ENCODE measurements around the gene GATAD2A. TPM values are rescaled to one million over a fixed set of nuclear protein-coding genes. Genes with fewer than 3 reads are reported as not detected.

Gene GATAD2A
- total and polyA plus RNA-seq, 9 of the 15 experiments (the other 6 are each of a cell fraction or from before 2014, with no cell fraction given), result 2.4 to 226 (median 44.2) TPM

DNA sequence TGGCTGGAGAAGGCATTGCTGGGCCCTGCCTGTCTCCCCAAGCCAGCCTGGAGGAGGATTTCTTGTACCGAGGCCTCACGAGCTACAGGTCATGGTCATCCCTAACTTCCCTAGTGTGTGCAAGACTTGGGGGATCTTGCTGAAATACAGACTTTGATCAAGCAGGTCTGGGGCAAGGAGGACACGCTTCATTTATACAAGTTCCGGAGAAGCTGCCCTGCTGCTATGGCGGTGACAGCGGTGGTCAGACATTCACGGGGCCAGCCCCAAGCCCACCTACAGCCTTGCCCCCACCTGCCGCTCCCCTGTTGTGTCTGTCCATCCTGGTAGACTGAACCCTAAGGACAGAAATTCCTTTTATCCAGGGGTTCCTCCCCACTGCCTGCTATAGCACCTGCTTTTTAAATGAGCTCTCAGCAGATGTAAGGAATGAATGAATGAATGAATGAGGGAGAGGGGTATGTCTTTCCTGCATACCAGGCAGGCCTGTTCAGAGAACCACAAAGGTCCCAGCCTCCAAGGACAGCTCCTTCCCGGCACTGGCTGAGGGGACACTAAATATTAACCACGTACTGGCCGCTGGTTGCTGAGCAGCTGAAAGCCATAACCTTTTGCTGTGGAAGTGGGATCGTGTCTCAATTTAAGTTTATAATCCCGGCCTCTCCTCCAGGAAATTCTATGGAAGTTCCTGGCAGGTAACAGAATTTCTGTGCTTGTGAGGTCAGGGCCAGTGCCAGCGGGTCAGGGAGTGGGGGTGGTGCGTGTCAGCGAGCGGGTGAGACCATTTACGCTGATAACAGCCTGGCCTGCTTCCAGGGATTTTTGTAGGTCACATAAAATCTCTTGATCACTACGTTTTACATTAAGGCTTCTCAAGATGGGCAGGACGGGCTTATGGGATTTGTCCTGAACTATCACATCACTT lies 82.7 kb downstream of the GATAD2A start (continued):
- no peak for TF ChIP-seq CBX8 (IDR thresholded peaks at IDR 0.05; ENCODE audit: borderline replicate concordance, extremely low read depth, low read depth, low read length, poor library complexity, severe bottlenecking)
- TF ChIP-seq EP400 (IDR thresholded peaks at IDR 0.05), result no peak
- peak; percentile 37; the same call in 1 of the 2 replicates for TF ChIP-seq SMAD4 (CRISPR knock-in tag; conservative IDR thresholded peaks at IDR 0.05)
- TF ChIP-seq ESRRA (IDR thresholded peaks at IDR 0.05; ENCODE audit: borderline replicate concordance, low read depth), result peak; percentile 74
- no peak for TF ChIP-seq HSF4 (CRISPR knock-in tag; IDR thresholded peaks at IDR 0.05; ENCODE audit: borderline replicate concordance)
- TF ChIP-seq ZNF282 (CRISPR knock-in tag; IDR thresholded peaks at IDR 0.05), result no peak
- TF ChIP-seq ZNF699 (CRISPR knock-in tag; IDR thresholded peaks at IDR 0.05; ENCODE audit: insufficient replicate concordance), result no peak
- TF ChIP-seq, protein P1, sequence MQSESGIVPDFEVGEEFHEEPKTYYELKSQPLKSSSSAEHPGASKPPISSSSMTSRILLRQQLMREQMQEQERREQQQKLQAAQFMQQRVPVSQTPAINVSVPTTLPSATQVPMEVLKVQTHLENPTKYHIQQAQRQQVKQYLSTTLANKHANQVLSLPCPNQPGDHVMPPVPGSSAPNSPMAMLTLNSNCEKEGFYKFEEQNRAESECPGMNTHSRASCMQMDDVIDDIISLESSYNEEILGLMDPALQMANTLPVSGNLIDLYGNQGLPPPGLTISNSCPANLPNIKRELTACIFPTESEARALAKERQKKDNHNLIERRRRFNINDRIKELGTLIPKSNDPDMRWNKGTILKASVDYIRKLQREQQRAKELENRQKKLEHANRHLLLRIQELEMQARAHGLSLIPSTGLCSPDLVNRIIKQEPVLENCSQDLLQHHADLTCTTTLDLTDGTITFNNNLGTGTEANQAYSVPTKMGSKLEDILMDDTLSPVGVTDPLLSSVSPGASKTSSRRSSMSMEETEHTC (IDR thresholded peaks at IDR 0.05), result no peak
- no peak for TF ChIP-seq RBM25 (IDR thresholded peaks at IDR 0.05; ENCODE audit: low read depth, low read length, severe bottlenecking)
- TF ChIP-seq TRIM24 (IDR thresholded peaks at IDR 0.05), result no peak
- no peak for TF ChIP-seq FUS (optimal IDR thresholded peaks at IDR 0.05; ENCODE audit: low read depth, low read length)
- no peak for TF ChIP-seq NFE2 (IDR thresholded peaks at IDR 0.05; ENCODE audit: low read depth)
- TF ChIP-seq ZBTB49 (CRISPR knock-in tag; IDR thresholded peaks at IDR 0.05; ENCODE audit: borderline replicate concordance), result no peak
- no peak for TF ChIP-seq SMC3 (conservative IDR thresholded peaks at IDR 0.05; ENCODE audit: insufficient read depth, low read depth, low read length)
- TF ChIP-seq BRCA1 (IDR thresholded peaks at IDR 0.05), result no peak
- TF ChIP-seq BRCA1 (CRISPR knock-in tag; IDR thresholded peaks at IDR 0.05), result no peak
- no peak for TF ChIP-seq SAFB (IDR thresholded peaks at IDR 0.05; ENCODE audit: borderline replicate concordance, low read depth, low read length)
- no peak for TF ChIP-seq U2AF2 (optimal IDR thresholded peaks at IDR 0.05; ENCODE audit: low read depth, low read length)
- TF ChIP-seq ZNF263 (CRISPR knock-in tag; IDR thresholded peaks at IDR 0.05; ENCODE audit: borderline replicate concordance), result peak; percentile 74
- TF ChIP-seq PCBP1 (IDR thresholded peaks at IDR 0.05; ENCODE audit: low read depth, low read length, poor library complexity, severe bottlenecking), result no peak
- TF ChIP-seq NFIX (CRISPR knock-in tag; IDR thresholded peaks at IDR 0.05; ENCODE audit: low read depth), result no peak
